BJ (cell line): Measurements from ENCODE around the gene GALE. TPM values are rescaled to one million over a fixed set of nuclear protein-coding genes. Genes with fewer than 3 reads are reported as not detected.
A peak's percentile ranks its signal among the peaks of the same experiment; 100 is the strongest.
"Not testable (repeated sequence)": the region's sequence is repeated elsewhere in the genome, so short reads cannot be mapped to it uniquely, and the experiment has no call there.

Experiments
- CTCF ChIA-PET: fragments of 350-600 bp; formaldehyde crosslinking; extraction: SDS; loops from one replicate; lab custom pipeline; 2021; ENCODE audit warnings: antibody characterized with exemption, inconsistent platforms; lab: Yijun Ruan, JAX
- POLR2A ChIA-PET: fragments of 300-600 bp; sonication (Branson Sonifier 250); formaldehyde crosslinking; extraction: SDS; loops from one replicate; lab custom pipeline; 2021; ENCODE audit warnings: antibody characterized with exemption; lab: Charles Lee
- DNase-seq: peaks from one replicate; pipeline ENCODE4 v3.0.0-alpha.2; 2011; ENCODE audit warnings: low read depth
- H3K27me3 ChIP-seq: 2 replicates; pipeline ENCODE4 v1.6.0; 2011; ENCODE audit warnings: low read length; ENCODE audit not compliant: control insufficient read depth, insufficient read depth
- H3K36me3 ChIP-seq: 2 replicates; pipeline ENCODE4 v1.5.1; 2011; ENCODE audit warnings: low read length; ENCODE audit not compliant: control insufficient read depth, insufficient read depth
- H3K4me3 ChIP-seq: 2 replicates; pipeline ENCODE4 v1.5.1; 2011; ENCODE audit warnings: low read depth, mild to moderate bottlenecking, control low read depth, low read length
- polyA plus RNA-seq: library from polyadenylated mRNA; depleted of rRNA; stranded (reverse); fragments of >200 nt; gene quantifications from 2 replicates; pipeline ENCODE4 v1.2.3, GENCODE V29; 2011
- TF ChIP-seq, protein P1 (sequence below): IDR thresholded peaks from 2 replicates; pipeline ENCODE4 v1.5.1; 2011; ENCODE audit warnings: low read depth, mild to moderate bottlenecking, control low read depth, inconsistent platforms, low read length, moderate library complexity; ENCODE audit not compliant: insufficient read depth

GALE gene
- polyA plus RNA-seq, 1 experiment, result 36.1 TPM

DNA sequence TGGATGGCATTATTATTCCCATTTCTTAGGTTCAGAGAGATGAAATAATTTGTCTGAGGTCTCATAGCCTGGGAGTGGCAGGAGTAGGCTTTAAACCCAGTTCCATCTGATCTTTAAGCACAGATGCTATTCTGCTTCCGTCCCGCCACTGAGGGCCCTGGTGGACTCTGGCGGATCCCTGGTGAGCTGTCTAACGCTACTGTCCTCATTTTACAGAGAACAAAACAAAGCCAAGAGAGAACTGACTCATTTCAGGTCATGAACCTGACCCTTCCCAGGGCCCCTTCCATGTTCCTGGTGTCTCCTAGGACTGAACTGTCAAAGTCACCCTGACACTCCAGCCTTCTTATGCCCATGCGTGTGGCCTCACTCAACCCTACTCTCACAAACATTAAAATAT, 3.1 kb upstream of the GALE start:
- ChIA-PET CTCF (no interaction called here), POLR2A (no interaction called here)
- no peak for DNase-seq
- Histone ChIP-seq H3K4me3 (no peak overlapping the region), H3K27me3 (no peaks in the 10 kb centered on the region), H3K36me3 (peaks cover 6% of the 10 kb centered on the region)
- TF ChIP-seq, protein P1, sequence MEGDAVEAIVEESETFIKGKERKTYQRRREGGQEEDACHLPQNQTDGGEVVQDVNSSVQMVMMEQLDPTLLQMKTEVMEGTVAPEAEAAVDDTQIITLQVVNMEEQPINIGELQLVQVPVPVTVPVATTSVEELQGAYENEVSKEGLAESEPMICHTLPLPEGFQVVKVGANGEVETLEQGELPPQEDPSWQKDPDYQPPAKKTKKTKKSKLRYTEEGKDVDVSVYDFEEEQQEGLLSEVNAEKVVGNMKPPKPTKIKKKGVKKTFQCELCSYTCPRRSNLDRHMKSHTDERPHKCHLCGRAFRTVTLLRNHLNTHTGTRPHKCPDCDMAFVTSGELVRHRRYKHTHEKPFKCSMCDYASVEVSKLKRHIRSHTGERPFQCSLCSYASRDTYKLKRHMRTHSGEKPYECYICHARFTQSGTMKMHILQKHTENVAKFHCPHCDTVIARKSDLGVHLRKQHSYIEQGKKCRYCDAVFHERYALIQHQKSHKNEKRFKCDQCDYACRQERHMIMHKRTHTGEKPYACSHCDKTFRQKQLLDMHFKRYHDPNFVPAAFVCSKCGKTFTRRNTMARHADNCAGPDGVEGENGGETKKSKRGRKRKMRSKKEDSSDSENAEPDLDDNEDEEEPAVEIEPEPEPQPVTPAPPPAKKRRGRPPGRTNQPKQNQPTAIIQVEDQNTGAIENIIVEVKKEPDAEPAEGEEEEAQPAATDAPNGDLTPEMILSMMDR, result no peak

DNA sequence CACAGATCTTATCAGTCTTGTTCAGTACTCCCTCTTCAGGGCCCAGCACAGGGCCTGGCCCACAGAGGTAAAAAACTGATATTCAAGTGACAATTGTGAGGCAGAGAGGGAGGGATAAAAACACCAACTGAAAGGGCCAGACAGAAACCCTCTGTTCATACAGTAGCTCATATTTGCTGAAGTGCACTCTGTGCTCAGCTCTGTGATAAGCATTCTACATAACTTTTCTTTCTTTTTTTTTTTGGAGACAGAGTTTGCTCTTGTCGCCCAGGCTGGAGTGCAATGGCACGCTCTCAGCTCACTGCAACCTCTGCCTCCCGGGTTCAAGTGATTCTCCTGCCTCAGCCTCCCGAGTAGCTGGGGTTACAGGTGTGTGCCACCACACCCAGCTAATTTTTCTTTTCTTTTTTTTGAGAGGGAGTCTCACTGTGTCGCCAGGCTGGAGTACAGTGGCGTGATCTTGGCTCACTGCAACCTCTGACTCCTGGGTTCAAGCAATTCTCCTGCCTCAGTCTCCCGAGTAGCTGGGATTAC, 2.3 kb upstream of the GALE start:
- DNase-seq, H3K4me3 ChIP-seq, H3K27me3 ChIP-seq, POLR2A ChIA-PET, H3K36me3 ChIP-seq: not testable (repeated sequence)
- CTCF ChIA-PET, result interaction anchor here (0.6 to 4.6 kb wide), 4 partner anchors 8 to 66 kb away, joined by 3 to 38 read pairs (median 5); partner anchors contain the start of gene FUCA1

DNA sequence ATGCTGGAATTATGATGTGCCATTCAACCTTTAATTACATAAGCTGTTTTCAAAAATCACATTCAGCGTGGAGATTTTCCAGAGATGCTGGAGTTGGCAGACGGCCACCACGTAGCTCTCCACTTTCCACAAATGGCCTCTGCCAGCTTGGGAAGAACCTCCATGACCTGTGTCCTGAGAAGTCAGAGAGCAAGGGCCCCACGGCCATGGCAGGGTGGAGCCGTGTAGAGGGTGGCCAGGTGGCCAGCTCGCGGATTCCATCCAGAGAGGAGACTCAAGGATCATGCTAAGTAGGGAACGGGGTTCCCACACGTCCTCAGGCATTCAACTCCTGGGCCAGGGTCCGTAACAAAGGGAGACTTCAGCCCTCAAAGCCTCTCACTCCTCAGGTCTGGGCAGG, 1.3 kb upstream of the GALE start:
- no peak overlapping the region for H3K4me3 ChIP-seq
- POLR2A ChIA-PET, result no interaction called here
- H3K36me3 ChIP-seq, result peaks cover 3% of the 10 kb centered on the region
- TF ChIP-seq, protein P1, result no peak
- DNase-seq, result no peak
- H3K27me3 ChIP-seq, result no peaks in the 10 kb centered on the region
- CTCF ChIA-PET, result interaction anchor here (1.2 to 4.6 kb wide), 5 partner anchors 9 to 115 kb away, joined by 3 to 38 read pairs (median 6); partner anchors contain the start of gene FUCA1

DNA sequence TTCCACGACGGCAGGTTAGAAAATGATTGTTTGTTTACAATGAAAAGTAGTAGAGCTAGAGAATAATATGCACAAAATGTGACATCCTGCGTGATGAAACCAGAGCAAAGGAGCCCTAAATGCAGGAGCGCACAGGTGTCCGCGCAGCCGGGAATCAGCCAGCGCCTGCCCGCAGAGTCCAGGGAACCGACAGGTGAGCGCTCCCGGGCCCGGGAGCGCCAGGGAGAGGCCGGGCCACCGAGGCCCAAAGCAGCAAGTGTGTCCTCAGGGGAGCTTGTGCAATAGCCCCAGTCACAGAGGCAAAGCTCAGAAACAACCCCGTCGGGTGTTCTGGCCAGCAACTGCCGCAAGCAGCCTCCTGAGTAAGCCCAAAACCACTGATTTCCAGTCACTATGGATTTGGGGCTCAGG, 789 bp upstream of the GALE start:
- no peaks in the 10 kb centered on the region for H3K27me3 ChIP-seq
- H3K36me3 ChIP-seq, result peaks cover 4% of the 10 kb centered on the region
- DNase-seq, result no peak
- ChIA-PET CTCF (interaction anchor here (1.0 to 4.6 kb wide), 6 partner anchors 9 to 115 kb away, joined by 3 to 38 read pairs (median 5); partner anchors contain the start of gene FUCA1), POLR2A (no interaction called here)
- TF ChIP-seq, protein P1, result no peak
- peak overlapping the region; percentile 75 for H3K4me3 ChIP-seq

DNA sequence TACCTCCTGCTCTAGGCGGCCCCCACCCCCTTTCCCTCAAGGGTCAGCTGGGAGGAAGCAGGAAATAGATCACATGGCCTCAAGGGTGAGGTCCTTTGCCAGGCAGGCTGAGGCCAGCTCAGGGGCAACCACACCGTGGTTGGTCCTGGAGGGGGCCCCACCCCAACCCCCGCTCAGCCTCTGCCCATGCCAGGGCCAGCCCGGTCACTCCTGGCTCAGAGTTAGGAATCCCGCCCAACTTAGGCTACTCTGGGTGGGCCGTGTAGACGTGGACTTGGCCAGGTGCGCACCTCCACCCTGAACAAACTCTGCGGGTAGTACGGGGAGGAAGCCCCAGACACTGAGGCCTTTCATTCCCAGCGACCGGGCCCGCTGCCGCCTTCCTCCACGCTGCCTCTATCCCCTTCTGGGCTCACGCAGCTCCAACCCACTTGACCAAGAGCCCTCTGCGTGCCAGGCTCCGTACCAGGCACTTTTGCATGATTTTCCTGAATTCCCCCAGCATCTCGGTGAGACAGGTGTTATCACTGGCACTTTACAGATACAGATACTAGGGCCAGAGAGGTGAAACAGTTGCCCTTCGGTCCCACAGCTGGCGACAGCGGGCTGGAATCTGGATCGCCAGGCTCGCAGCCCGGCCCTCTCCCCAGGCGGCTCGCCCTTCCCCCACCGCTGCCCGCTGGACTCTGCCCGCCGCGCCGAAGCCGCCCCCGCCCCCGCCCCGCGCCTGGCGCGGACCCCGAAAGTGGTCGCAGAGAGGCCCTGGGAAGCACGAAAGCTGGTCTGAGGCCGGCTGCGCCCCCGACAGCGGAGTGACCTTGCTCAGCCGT, 769 bp downstream of the GALE start:
- no peaks in the 10 kb centered on the region for H3K27me3 ChIP-seq
- ChIA-PET POLR2A (interaction anchor here (0.5 kb wide), 1 partner anchor 105 kb away, joined by 3 read pairs; no protein-coding TSS in a partner anchor), CTCF (interaction anchor here (1.1 to 4.6 kb wide), 6 partner anchors 11 to 117 kb away, joined by 3 to 38 read pairs (median 8); no protein-coding TSS in a partner anchor)
- no peak for DNase-seq
- peaks cover 6% of the 10 kb centered on the region for H3K36me3 ChIP-seq
- H3K4me3 ChIP-seq, result peak overlapping the region; percentile 75
- TF ChIP-seq, protein P1, result no peak
